Measurements from ENCODE around the gene SLC26A11.
A peak's percentile ranks its signal among the peaks of the same experiment; 100 is the strongest.
"Not testable (repeated sequence)": the region's sequence is repeated elsewhere in the genome, so short reads cannot be mapped to it uniquely, and the experiment has no call there.

The SLC26A11 gene

GRCh38 chr17:80219763-80220053 lies 519 bp upstream of the SLC26A11 start:
- DNase-seq, result no peak

- peak; percentile 38 for DNase-seq
These were observed 549 bp downstream of the SLC26A11 start for GRCh38 chr17:80220736-80221215.

- DNase-seq, result no peak
These were observed 1.3 kb downstream of the SLC26A11 start for GRCh38 chr17:80221351-80222105.

GRCh38 chr17:80222376-80223141 lies 2.3 kb downstream of the SLC26A11 start:
- no peak for DNase-seq

- no peak for DNase-seq
These were observed 3.1 kb downstream of the SLC26A11 start for GRCh38 chr17:80223142-80223815.

GRCh38 chr17:80223838-80224497 lies 3.7 kb downstream of the SLC26A11 start:
- no peak for DNase-seq

GRCh38 chr17:80224683-80225082 lies 4.5 kb downstream of the SLC26A11 start:
- DNase-seq, result no peak

GRCh38 chr17:80225230-80225629 lies 5.0 kb downstream of the SLC26A11 start:
- no peak for DNase-seq

- no peak for DNase-seq
These were observed 6.9 kb downstream of the SLC26A11 start for GRCh38 chr17:80227156-80227555.

- no peak for DNase-seq
These were observed 7.4 kb downstream of the SLC26A11 start for GRCh38 chr17:80227666-80228065.

GRCh38 chr17:80228477-80228876 lies 8.2 kb downstream of the SLC26A11 start:
- DNase-seq, result no peak

- DNase-seq, result no peak
These were observed 8.8 kb downstream of the SLC26A11 start for GRCh38 chr17:80229011-80229410.

- no peak for DNase-seq
These were observed 12.2 kb downstream of the SLC26A11 start for GRCh38 chr17:80232438-80232837.

- no peak for DNase-seq
These were observed 13.0 kb downstream of the SLC26A11 start for GRCh38 chr17:80233202-80233601.

GRCh38 chr17:80236911-80237310 lies 16.7 kb downstream of the SLC26A11 start:
- DNase-seq, result no peak

- DNase-seq, result no peak
These were observed 17.2 kb downstream of the SLC26A11 start for GRCh38 chr17:80237386-80237785.

GRCh38 chr17:80242505-80242904 lies 22.3 kb downstream of the SLC26A11 start:
- DNase-seq, result no peak

GRCh38 chr17:80243526-80244433 lies 23.6 kb downstream of the SLC26A11 start:
- no peak for DNase-seq

- DNase-seq, result not testable (repeated sequence)
These were observed 24.2 kb downstream of the SLC26A11 start for GRCh38 chr17:80244448-80244847.

- no peak for DNase-seq
These were observed 24.8 kb downstream of the SLC26A11 start for GRCh38 chr17:80244871-80245509.

GRCh38 chr17:80245566-80246265 lies 25.5 kb downstream of the SLC26A11 start:
- no peak for DNase-seq
